Cerebellar cortex (tissue), 1 donor: ENCODE results near the gene ATXN2.
A peak's percentile ranks its signal among the peaks of the same experiment; 100 is the strongest.

Experiments
- DNase-seq: peaks from one replicate; pipeline ENCODE4 v3.0.0-alpha.2; 2015; ENCODE audit warnings: low spot score

Gene ATXN2

GRCh38 chr12:111451649-111452129, 147.4 kb downstream of the ATXN2 start:
- DNase-seq, result peak; percentile 72

DNA sequence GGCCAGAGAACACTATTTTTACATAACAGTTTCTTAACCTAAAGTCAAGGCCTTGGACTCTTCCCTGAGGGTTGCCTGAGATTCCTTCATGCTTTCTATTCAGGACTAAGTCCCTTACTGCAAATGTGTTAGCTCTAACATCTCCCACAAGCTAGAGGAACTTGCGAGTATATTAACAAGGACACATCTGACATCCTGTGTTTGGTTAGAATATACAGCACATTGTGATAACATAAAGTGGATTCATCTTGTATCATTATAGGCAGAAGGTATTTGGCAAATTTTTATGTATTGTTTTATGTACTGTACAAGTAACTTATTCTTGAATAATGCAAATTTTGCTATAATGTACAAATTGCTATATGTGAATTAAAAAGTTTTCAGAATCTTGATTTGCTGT, 147.9 kb downstream of the ATXN2 start:
- DNase-seq, result no peak

GRCh38 chr12:111450676-111451075, 148.4 kb downstream of the ATXN2 start:
- no peak for DNase-seq

DNA sequence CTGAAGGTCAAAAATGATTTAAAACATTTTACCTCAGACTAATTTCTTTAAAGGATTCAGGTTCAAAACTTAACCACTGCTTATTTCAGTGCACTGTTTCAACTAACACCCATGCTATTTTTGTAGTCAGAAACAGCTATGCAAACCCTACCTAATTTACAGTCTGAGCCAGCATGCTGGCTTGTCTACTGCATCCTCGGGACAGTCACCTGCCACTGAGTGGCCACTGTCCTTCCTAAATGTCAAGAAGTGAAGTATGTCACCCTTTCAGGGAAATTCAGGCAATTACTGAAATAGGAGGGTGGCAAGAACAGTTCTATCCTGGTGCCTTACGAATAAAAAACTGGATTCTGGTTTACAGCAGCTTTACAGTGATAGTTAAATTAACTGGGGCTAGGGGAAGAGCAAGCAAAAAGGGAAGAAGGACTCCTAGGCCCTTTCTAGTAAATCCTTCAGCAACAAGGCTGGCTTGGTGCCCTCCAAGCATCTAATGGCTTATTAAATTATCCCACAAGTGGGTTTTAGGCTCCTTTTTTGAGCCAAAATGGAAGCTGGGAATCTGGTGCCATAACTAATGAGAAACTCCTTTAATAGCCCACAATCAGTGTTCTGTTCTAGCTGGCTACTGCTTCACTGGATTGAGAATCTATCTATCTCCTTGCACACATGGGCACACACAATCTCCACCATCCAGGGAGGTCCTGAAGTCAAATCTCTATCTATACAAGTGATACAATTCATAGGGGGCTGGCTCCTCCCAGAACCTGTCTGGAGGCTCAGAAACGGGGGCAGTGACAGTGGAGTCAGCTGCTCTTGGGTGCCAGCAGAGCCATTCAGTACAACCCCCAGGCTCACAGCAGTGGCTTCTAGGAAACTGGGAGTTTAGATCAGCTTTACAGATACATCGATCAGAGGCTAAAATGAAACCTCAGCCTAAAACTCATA, 150.0 kb downstream of the ATXN2 start:
- no peak for DNase-seq

DNA sequence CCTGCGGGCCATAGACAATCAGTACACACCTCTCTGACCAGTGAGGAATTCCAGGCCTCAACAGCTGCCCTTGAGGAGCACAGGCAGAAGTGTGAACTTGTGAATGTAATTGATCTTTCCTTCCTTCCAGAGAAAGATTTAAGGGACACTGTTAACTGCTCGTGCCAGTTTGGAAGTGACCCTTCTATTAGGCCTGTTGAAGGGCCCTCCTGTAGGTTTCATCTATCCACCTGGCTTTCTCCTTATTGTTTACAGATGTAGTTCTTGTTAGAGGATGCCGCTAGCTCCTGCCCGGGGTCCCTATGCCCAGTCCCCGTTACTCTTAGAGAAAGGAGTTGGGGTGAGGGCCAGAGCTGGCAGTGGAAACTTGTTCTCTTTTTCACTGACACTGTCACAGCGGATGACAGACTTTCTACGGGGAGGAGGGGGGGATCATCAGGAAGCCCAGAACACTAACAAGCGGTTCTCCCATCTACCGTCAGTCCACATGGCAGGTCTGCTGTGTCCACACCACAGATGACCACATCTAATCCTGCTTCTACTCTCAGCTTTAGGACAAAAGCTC, 150.8 kb downstream of the ATXN2 start:
- DNase-seq, result no peak

GRCh38 chr12:111447571-111448265, 151.4 kb downstream of the ATXN2 start:
- DNase-seq, result no peak

GRCh38 chr12:111446631-111447570, 152.2 kb downstream of the ATXN2 start:
- DNase-seq, result no peak

DNA sequence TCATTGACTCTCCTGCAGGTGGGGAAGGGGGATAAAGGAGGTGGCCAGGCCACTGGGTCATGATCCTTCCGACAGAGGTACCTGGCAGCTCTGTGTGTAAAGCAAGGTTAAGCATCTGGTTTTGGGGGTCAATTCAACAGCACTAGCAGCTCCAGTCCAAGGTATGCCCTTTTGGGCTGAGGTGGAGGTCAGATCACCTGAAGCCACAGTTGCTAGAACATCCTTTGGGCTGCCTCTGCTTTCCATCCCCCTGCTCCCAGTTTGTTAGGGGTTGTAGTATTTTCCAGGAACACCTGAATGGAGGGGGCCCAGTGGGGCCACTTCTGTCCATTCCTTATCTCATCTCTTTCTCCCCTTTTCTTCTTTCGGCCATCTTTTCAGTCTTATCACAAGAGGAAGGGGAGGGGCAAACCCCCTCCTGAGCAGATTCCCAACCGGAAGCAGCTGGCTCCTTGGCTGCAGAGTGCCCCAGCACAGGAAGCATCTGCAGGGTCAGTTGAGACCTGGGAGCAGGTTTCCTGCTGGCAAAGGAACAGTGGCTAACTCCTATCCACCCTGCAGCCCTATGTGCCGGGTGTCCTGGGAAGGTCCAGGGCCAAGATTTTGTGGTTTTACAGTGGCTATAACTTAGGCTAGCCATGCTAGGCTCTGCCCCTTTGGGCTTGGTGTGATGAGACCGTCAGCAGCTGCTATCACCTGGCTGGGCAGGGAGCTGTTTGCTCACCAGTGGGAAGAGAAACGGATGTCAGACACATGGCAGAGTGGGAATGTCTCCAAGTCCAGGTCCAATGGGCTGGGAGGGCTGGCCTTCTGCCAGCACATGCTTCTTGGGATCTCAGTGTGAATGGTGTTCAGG, 153.2 kb downstream of the ATXN2 start:
- peak; percentile 71 for DNase-seq

DNA sequence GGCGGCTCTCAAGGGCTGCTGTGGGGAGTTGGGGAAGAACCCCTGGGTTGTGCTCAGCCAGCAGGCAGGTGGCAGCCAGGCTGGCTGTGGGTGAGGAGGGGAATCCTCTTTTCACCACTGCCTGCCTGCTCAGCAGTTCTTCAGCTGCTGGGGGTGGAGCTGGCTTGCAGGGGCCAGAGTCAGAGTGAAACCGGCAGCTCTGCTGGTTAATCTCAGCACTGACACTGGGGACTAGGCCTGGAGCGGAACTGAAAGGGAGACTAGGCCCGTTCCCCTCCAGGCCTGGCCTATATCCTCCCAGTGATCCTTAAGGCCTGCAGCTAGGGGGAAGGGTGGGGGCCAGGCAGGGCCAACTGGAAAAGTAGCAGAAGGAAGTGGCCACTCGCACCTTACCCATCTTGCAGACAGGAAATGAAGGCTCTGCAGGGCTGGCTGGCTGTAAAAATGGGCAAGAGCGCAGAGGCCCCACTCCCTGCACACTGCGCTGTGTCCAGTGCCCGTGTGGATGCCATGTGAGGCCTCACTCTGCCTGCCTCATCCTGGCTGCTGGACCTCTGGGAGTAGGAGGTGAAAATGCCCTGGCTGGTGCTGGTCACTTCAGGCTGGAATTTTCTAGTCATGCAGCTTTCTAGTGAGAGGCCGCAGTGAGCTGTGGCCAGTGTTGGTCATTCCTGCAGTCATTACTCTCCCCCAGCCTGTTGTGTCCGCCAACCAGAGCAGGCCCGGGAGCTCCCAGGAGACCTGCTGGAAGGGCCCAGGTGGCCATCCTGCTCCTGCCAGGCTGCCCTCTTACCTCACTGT, 154.0 kb downstream of the ATXN2 start:
- DNase-seq, result no peak

- DNase-seq, result no peak
Measured at GRCh38 chr12:111444314-111444924, 154.7 kb downstream of the ATXN2 start.

DNA sequence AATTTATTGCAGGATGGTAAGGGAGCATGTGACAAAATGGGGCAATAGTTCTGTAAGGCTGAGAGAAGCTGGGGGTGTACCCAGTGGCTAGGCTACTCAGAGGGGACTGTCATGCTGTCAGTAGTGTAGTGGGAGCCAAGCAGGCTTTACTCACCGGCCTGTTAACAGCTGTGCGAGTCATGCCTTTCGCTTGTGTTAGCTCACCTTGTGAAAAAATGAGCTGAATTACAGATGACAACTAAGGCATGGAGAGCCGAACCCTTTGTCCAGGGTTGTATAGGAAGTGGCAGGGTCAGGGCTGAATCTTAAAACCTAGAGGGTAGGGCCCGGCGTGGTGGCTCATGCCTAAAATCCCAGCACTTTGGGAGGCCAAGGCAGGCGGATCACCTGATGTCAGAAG, 155.5 kb downstream of the ATXN2 start:
- no peak for DNase-seq

DNA sequence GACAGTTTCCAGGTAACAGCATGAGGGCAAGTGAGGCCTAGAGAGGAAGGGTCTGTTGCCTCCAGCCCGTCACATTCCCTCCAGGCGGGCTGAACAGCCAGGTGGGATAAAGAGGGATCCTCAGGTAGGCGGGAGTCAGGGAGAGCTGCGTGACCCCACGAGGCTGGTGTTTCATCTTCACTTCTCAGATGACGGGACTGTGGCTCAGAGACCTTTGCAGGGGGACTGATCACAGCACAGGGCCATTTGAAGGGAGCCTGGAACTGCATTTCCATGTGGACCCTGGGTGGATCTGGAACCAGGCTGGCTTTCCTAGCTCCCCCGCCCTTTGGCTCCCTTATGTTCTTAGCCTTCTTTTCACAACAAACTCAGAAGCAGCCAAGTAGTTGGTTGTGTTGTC, 156.0 kb downstream of the ATXN2 start:
- DNase-seq, result no peak

GRCh38 chr12:111442301-111443045, 156.6 kb downstream of the ATXN2 start:
- no peak for DNase-seq

GRCh38 chr12:111441107-111441928, 157.8 kb downstream of the ATXN2 start:
- DNase-seq, result no peak

- no peak for DNase-seq
Measured at GRCh38 chr12:111440631-111441030, 158.5 kb downstream of the ATXN2 start.

DNA sequence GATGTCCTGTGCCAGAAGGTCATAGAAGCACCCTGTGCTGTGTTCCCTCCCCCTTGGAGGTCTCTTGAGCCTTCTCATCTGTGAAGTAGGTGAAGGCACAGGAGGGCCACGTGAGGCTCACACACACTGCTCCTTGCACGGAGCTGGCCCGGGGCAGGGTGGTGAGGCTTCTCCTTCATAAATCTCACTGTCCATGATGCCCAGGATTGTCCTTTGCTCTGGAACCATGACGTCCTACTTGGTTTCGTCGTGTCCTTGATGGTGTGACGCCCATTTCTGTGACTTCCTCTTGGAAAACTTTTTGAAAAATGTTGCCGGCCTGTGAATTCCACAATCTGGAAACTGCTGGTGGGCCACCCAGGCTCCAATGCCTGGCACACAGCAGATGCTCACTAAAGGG, 159.0 kb downstream of the ATXN2 start:
- no peak for DNase-seq

DNA sequence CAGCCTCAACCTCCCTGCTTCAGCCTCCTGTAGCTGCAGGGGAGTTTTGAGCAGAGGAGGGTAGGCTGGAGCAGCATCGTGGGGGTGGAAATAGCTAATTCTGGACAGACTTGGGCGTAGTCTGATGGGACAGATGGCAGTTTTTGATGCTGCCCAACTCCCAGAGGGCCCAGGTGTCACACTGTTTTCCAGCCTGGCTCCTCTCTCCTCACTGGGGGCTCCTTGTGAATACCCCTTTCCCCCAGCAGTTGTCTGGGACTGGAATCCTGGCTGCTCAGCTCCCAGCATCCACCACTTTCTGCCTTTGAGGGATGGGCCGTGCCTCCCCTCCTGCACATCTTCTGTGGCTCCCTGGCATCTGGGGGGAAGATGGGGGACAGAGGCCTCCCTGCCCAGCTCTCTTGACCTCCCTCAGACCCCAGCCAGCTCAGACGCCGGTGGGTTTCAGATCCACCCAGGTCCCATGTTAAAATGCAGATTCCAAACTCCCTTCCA, 159.4 kb downstream of the ATXN2 start:
- no peak for DNase-seq

DNA sequence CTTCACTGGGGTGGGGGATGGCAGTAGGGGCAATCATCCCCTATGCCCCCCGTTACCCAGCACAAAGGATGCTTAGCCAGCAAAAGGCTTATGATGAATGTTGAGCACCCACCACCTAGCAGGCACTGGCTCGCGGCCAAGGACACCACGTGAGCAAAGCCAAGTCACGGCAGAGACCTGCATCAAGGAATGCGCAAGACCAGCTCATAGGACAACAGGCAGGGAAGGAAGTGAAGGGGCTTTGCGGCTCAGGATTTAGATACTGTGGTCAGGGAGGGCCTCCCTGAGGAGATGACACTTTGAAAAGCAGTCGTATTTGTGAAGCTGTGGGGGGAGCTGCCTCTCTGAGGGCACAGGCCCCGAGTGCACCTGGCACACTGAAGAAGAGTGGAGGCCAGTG, 160.6 kb downstream of the ATXN2 start:
- DNase-seq, result no peak
